ENCODE measurements around the gene HEPHL1.

Gene HEPHL1

GRCh38 chr11:94145916-94146315, 124.8 kb downstream of the HEPHL1 start:
- Mint-ChIP-seq H3K9me3 (no peaks in the 10 kb centered on the region), H3K4me3 (no peak overlapping the region), H3K27ac (no peak overlapping the region), H3K27me3 (ENCODE audit: low read depth, poor library complexity) (no peaks in the 10 kb centered on the region), H3K4me1 (peaks cover 77% of the 10 kb centered on the region), H3K36me3 (ENCODE audit: low read depth) (peaks cover 8% of the 10 kb centered on the region)
- no peak for DNase-seq
- TF ChIP-seq CTCF (IDR thresholded peaks at IDR 0.05) = no peak

GRCh38 chr11:94147433-94147845, 126.3 kb downstream of the HEPHL1 start:
- H3K4me1 Mint-ChIP-seq = peaks cover 74% of the 10 kb centered on the region
- H3K27me3 Mint-ChIP-seq (ENCODE audit: low read depth, poor library complexity) = no peaks in the 10 kb centered on the region
- H3K9me3 Mint-ChIP-seq = no peaks in the 10 kb centered on the region
- no peak overlapping the region for H3K27ac Mint-ChIP-seq
- no peak overlapping the region for H3K4me3 Mint-ChIP-seq
- TF ChIP-seq CTCF (IDR thresholded peaks at IDR 0.05) = no peak
- peaks cover 8% of the 10 kb centered on the region for H3K36me3 Mint-ChIP-seq (ENCODE audit: low read depth)
- no peak for DNase-seq

GRCh38 chr11:94148189-94148588, 127.0 kb downstream of the HEPHL1 start:
- peaks cover 8% of the 10 kb centered on the region for H3K36me3 Mint-ChIP-seq (ENCODE audit: low read depth)
- DNase-seq = no peak
- no peak overlapping the region for H3K27ac Mint-ChIP-seq
- no peak for TF ChIP-seq CTCF (IDR thresholded peaks at IDR 0.05)
- H3K27me3 Mint-ChIP-seq (ENCODE audit: low read depth, poor library complexity) = no peaks in the 10 kb centered on the region
- H3K4me1 Mint-ChIP-seq = peaks cover 74% of the 10 kb centered on the region
- no peaks in the 10 kb centered on the region for H3K9me3 Mint-ChIP-seq
- H3K4me3 Mint-ChIP-seq = no peak overlapping the region

- H3K9me3 Mint-ChIP-seq = no peaks in the 10 kb centered on the region
- peaks cover 17% of the 10 kb centered on the region for H3K36me3 Mint-ChIP-seq (ENCODE audit: low read depth)
- no peak overlapping the region for H3K27ac Mint-ChIP-seq
- no peaks in the 10 kb centered on the region for H3K27me3 Mint-ChIP-seq (ENCODE audit: low read depth, poor library complexity)
- no peak overlapping the region for H3K4me3 Mint-ChIP-seq
- H3K4me1 Mint-ChIP-seq = peaks cover 72% of the 10 kb centered on the region
- DNase-seq = no peak
- TF ChIP-seq CTCF (IDR thresholded peaks at IDR 0.05) = no peak
Measured at GRCh38 chr11:94149431-94150017, 128.4 kb downstream of the HEPHL1 start.

GRCh38 chr11:94150056-94150455, 128.9 kb downstream of the HEPHL1 start:
- TF ChIP-seq CTCF (IDR thresholded peaks at IDR 0.05) = no peak
- Mint-ChIP-seq H3K9me3 (no peaks in the 10 kb centered on the region), H3K4me1 (peaks cover 73% of the 10 kb centered on the region), H3K27ac (no peak overlapping the region), H3K36me3 (ENCODE audit: low read depth) (peaks cover 19% of the 10 kb centered on the region), H3K4me3 (no peak overlapping the region), H3K27me3 (ENCODE audit: low read depth, poor library complexity) (no peaks in the 10 kb centered on the region)
- no peak for DNase-seq
